Measurements from ENCODE around the gene PLA2G2F.

Gene PLA2G2F

DNA sequence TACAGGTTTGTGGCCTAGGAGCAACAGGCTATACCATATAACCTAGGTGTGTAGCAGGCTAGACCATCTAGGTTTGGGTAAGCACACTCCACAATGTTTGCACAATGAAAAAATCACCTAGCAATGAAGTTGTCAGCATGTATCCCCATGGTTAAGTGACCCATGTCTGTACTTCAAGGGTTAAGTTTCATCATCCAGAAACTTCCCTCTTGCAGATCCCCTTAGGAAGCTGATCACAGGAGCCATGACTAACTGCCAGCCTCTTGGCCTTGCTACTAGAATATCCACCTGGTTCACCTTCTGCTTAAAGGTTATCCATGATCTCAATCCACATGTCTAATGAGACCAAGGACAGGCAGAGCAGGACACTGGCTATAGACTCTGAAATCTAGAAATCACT is 43.3 kb downstream of the PLA2G2F start:
- no peak for TF ChIP-seq CTCF (conservative IDR thresholded peaks at IDR 0.05; ENCODE audit: low read depth, low read length)
- no peak for DNase-seq (ENCODE audit: low read depth)
- H3K4me3 ChIP-seq (ENCODE audit: low read length), result no peak overlapping the region

DNA sequence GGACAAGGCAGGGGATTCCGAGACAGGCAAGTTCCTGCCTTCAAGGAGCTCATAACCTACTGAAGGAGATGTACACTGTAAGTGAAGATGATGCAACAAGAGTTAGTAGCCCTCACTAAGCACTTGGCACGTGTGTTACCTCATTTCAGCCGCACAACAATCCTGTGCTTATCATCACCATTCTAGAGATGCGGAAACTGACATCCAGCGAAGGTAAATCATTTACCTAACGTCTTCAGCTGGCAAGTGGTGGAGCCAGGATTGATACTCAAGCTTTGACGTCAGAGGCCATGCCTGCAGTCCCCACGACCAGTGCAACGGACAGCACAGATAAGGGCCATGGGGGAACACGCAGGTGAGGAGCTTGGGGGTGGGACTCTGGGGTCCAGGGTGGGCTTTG is 43.9 kb downstream of the PLA2G2F start:
- no peak overlapping the region for H3K4me3 ChIP-seq (ENCODE audit: low read length)
- no peak for TF ChIP-seq CTCF (conservative IDR thresholded peaks at IDR 0.05; ENCODE audit: low read depth, low read length)
- no peak for DNase-seq (ENCODE audit: low read depth)

- no peak for TF ChIP-seq CTCF (conservative IDR thresholded peaks at IDR 0.05; ENCODE audit: low read depth, low read length)
- H3K4me3 ChIP-seq (ENCODE audit: low read length), result no peak overlapping the region
- no peak for DNase-seq (ENCODE audit: low read depth)
These were observed 44.6 kb downstream of the PLA2G2F start for GRCh38 chr1:20183616-20184271.

DNA sequence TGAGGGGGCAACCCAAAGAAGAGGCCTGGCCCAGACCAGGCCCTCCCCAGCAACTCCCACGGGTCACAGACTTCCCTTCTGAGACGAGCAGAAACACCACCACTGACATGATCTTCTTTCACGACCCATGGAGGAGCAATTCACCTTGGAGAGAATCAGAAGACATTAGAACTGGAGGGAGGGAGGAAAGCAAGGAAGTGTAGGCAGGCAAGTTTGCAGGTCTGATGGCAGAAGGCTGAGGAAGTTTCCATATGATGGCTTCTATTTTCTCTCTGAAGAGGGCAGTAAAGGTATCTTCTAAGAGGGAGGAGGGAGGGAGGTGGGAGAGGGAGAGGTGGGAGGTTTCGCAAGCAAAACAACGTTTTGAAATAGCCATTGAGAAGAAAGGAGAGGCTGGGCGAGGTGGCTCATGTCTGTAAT is 45.4 kb downstream of the PLA2G2F start:
- H3K4me3 ChIP-seq (ENCODE audit: low read length), result no peak overlapping the region
- no peak for DNase-seq (ENCODE audit: low read depth)
- no peak for TF ChIP-seq CTCF (conservative IDR thresholded peaks at IDR 0.05; ENCODE audit: low read depth, low read length)

GRCh38 chr1:20184997-20185833 is 46.1 kb downstream of the PLA2G2F start:
- TF ChIP-seq CTCF (conservative IDR thresholded peaks at IDR 0.05; ENCODE audit: low read depth, low read length), result no peak
- H3K4me3 ChIP-seq (ENCODE audit: low read length), result peak overlapping the region; percentile 14
- no peak for DNase-seq (ENCODE audit: low read depth)

DNA sequence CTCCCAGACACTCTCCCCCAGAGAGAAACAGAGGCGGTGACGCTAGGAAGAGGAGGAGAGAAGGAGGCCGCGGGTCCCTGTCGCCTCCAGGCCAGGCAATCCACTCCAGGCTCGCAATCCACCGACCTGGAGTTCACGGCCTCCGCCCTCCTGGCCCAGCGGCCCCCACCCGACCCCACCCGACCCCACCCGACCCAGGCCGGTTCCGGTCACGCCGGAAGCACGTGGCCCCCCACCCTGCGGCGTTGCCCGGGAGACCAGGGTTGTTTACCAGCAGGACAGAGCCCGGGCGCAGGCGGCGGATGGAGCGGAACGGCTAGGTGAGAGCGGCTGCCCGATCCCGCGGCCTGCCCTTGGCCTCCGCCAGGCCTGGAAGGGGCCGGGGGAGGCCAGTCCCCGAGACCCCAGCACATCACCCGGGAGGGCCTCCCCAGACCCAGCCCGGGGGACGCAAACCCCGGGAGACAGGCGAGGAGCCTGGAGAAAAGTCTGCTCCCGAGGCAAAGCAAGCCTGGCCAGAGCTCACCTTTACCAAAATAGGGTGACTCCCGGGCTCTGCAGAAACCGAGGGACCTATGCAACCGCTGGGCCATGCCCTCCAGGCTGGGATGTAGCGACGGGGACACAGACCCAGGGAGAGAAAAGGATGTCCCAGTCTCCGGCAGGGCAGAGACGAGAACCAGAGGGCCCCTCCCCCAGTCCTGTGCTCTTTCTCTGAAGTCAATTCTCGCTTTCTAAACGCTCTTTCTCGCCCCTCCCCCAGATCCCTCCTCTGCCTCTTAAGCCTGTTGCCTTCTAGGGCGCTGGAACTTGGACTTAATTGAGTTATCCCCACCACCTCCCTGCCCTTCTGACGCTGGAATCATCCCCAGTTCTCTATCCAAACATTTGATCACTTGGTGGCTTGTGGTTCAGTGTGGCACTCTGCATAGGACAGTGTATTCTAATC is 47.0 kb downstream of the PLA2G2F start, which contains the start of the genes PLA2G2C and UBXN10:
Gene PLA2G2C, minus strand, starts transcription at position 685 of the 949 bp plus-strand sequence. CDS start 9,155 bp downstream, outside the sequence.
Gene UBXN10, plus strand, starts transcription at position 263 of the 949 bp plus-strand sequence. CDS start 4,466 bp downstream, outside the sequence.
- peak within 1 kb of the TSS; percentile 52 for H3K4me3 ChIP-seq (ENCODE audit: low read length)
- DNase-seq (ENCODE audit: low read depth), result no peak
- no peak for TF ChIP-seq CTCF (conservative IDR thresholded peaks at IDR 0.05; ENCODE audit: low read depth, low read length)

All from retinal pigment epithelial cell (primary cell).